Daoy (cell line): ENCODE results near the gene ALKBH4. TPM values are rescaled to one million over a fixed set of nuclear protein-coding genes. Genes with fewer than 3 reads are reported as not detected.
"Not testable (repeated sequence)": the region's sequence is repeated elsewhere in the genome, so short reads cannot be mapped to it uniquely, and the experiment has no call there.

Experiments
- DNase-seq: peaks from one replicate; pipeline ENCODE4 v3.0.0-alpha.2; 2015; ENCODE audit warnings: low read depth
- total RNA-seq: library from RNA; depleted of rRNA; stranded (reverse); fragments of >200 nt; shearing (Covaris generic); gene quantifications from 2 replicates; pipeline ENCODE4 v1.2.3, GENCODE V29; 2014; rRNA removed

ALKBH4 gene
- 34.6 and 66.4 TPM in 2 replicates for total RNA-seq

GRCh38 chr7:102464577-102465280 lies at the start of gene ALKBH4, which contains the start of gene LRWD1:
Gene ALKBH4, minus strand, starts transcription at chr7:102464863. Its CDS starts 27 bp downstream, at chr7:102464836.
Gene LRWD1, plus strand, starts transcription at chr7:102464984. Its CDS starts 97 bp downstream, at chr7:102465081.
- DNase-seq, result peak; percentile 99

GRCh38 chr7:102512642-102513221 lies 48.1 kb upstream of the ALKBH4 start:
- DNase-seq, result peak; percentile 67

GRCh38 chr7:102511860-102512522 lies 47.3 kb upstream of the ALKBH4 start:
- DNase-seq, result not testable (repeated sequence)

- DNase-seq, result not testable (repeated sequence)
Measured at GRCh38 chr7:102510575-102510974, 45.9 kb upstream of the ALKBH4 start.

GRCh38 chr7:102507410-102508088 lies 42.9 kb upstream of the ALKBH4 start:
- not testable (repeated sequence) for DNase-seq

GRCh38 chr7:102505298-102506185 lies 40.9 kb upstream of the ALKBH4 start:
- not testable (repeated sequence) for DNase-seq

GRCh38 chr7:102503141-102503540 lies 38.5 kb upstream of the ALKBH4 start:
- not testable (repeated sequence) for DNase-seq

GRCh38 chr7:102498321-102498720 lies 33.7 kb upstream of the ALKBH4 start:
- not testable (repeated sequence) for DNase-seq

- not testable (repeated sequence) for DNase-seq
Measured at GRCh38 chr7:102497308-102497707, 32.6 kb upstream of the ALKBH4 start.

GRCh38 chr7:102496861-102497260 lies 32.2 kb upstream of the ALKBH4 start:
- DNase-seq, result not testable (repeated sequence)

GRCh38 chr7:102494473-102495149 lies 29.9 kb upstream of the ALKBH4 start:
- DNase-seq, result not testable (repeated sequence)

GRCh38 chr7:102494026-102494425 lies 29.4 kb upstream of the ALKBH4 start:
- DNase-seq, result not testable (repeated sequence)

GRCh38 chr7:102493220-102493935 lies 28.7 kb upstream of the ALKBH4 start:
- DNase-seq, result not testable (repeated sequence)

- not testable (repeated sequence) for DNase-seq
Measured at GRCh38 chr7:102490529-102491075, 25.9 kb upstream of the ALKBH4 start.

GRCh38 chr7:102484317-102484716 lies 19.7 kb upstream of the ALKBH4 start:
- DNase-seq, result not testable (repeated sequence)

GRCh38 chr7:102481962-102482361 lies 17.3 kb upstream of the ALKBH4 start:
- not testable (repeated sequence) for DNase-seq

GRCh38 chr7:102479982-102480637 lies 15.4 kb upstream of the ALKBH4 start:
- not testable (repeated sequence) for DNase-seq

- DNase-seq, result not testable (repeated sequence)
Measured at GRCh38 chr7:102479209-102479584, 14.5 kb upstream of the ALKBH4 start.
